Femur (tissue), 1 donor: ENCODE results near the gene RAP1GAP2.
A peak's percentile ranks its signal among the peaks of the same experiment; 100 is the strongest.
"Not testable (repeated sequence)": the region's sequence is repeated elsewhere in the genome, so short reads cannot be mapped to it uniquely, and the experiment has no call there.

ENCODE experiments used
- DNase-seq: peaks from one replicate; pipeline ENCODE4 v3.0.0-alpha.2; 2017

The RAP1GAP2 gene

DNA sequence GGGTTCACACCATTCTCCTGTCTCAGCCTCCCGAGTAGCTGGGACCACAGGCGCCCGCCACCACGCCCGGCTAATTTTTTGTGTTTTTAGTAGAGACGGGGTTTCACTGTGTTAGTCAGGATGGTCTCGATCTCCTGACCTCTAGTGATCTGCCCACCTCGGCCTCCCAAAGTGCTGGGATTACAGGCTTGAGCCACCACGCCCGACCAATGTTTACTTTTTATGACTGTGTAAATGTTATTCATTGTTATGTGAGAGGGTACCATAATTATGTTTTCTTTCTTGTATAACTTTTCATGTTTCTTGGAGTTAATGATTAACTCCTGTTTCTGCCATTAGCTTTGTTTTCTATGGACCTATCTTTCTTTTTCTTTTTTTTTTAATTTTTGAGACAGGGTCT lies 94.5 kb downstream of the RAP1GAP2 start:
- not testable (repeated sequence) for DNase-seq

- no peak for DNase-seq
These were observed 96.2 kb downstream of the RAP1GAP2 start for GRCh38 chr17:2892305-2892971.

DNA sequence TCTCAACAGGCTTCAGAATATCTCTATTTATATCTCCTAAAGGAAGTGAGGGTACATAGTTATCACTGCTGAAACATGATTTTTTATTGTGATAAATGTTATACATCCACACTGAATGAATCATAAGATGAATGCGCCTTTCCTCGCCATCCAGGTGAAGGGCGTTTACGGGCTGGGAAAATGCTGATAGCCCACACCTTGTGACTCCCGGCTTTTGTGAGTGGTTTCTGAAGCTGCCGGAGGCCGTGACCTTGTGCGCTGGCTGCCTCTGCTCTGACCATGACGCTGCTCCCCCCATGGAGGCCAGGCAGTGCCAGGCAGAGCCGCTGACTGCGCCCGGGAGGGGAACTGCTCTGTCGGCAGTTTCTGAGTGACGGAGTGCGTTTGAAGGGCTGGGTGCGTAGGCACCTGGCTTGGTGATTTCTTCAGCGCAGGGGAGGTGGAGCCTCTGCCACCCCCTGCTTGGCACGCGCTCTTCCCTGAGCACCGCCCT lies 97.2 kb downstream of the RAP1GAP2 start:
- no peak for DNase-seq

GRCh38 chr17:2894782-2895181 lies 98.5 kb downstream of the RAP1GAP2 start:
- DNase-seq: no peak

GRCh38 chr17:2897605-2898004 lies 101.4 kb downstream of the RAP1GAP2 start:
- no peak for DNase-seq

DNA sequence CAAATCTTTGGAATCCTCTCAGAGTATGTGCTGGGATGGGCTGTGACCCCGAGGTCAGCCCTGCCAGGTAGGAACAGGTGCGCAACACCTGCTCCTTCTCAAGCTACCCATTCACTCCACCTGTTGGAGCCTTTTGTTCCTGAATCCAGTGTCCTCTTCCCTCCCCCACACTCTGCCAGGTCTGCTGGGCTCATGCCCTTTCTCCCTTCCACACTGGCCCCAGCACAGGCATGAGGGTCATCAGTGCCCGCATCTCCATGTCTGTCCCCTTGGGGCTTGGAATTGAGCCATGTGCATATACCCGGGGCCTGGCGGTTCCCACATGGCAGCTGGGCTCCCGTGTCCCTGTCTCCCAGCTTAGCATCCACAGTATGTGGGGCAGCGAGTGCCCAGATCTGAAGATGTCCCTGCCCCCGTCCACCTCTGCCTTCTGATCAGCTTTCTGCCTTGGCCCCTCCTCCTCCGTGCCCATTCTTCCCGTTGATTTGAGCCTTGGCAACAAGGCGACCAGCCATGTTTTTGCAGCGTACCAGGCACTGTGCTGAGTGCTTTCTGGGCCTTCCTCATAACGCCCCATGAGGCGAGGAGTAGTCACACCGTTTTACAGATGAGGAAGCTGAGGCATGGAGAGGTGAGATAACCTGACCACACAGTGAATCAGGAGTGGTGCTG lies 102.2 kb downstream of the RAP1GAP2 start:
- DNase-seq: no peak

DNA sequence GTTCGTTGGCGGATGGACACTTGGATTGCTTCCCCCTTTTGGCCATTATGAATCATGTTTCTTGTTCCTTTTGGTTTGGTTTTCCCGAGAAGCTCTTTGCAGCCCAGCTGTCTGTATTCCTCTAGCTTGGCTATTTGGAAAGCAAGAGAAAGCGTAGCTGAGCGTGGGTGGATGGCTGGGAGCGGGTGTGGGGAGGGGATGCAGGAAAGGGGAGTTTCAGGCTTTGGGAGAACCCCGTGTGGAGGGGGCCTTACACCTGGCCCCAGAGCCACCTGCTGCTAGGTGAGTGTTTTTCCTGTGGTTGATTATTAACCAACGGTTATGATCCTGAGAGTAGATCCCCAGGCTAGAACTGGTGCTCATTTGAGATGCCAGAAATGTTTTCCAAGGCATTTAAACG lies 103.7 kb downstream of the RAP1GAP2 start:
- no peak for DNase-seq

DNA sequence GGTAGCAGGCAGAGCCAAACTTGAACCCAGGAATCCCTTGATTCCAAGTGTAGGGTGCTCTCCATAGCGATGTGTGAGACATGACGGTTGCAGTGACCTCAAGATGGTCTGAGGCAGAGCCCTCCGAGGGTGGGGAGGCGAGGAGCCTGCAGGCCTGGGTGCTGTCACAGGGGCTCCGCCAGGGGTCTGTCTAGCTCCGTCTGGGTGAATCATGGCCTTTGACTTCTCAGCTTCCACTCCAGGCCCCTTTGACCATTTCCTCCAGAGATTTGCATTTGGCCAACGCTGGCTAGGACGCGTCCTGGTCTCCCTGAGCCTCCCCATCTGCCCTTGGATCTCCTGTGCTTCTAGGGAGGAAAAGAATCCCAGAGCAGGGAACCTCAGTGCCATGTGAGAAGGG lies 104.6 kb downstream of the RAP1GAP2 start:
- no peak for DNase-seq

DNA sequence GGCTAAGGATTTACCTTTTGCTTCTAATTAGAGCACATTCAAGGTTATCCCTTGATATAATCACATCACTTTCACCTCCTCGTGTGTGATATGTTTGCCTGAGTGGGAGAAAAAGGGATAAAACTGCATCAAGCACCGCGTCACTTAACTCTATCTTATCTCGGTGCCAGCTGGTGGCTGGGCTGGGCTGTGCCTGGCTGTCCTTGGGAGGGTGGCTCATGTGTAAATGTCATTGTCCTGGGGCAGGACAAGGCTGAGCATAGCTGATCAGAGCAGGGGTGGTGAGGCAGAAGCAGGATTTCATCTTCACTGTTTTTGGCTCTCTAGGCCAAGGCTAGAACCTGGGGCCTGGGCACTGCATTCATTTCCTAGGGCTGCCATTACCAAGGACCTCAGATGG lies 105.3 kb downstream of the RAP1GAP2 start:
- no peak for DNase-seq

GRCh38 chr17:2902546-2902945 lies 106.3 kb downstream of the RAP1GAP2 start:
- DNase-seq: no peak

GRCh38 chr17:2903193-2903974 lies 107.1 kb downstream of the RAP1GAP2 start:
- DNase-seq: no peak

- peak; percentile 73 for DNase-seq
These were observed 107.9 kb downstream of the RAP1GAP2 start for GRCh38 chr17:2904135-2904534.

DNA sequence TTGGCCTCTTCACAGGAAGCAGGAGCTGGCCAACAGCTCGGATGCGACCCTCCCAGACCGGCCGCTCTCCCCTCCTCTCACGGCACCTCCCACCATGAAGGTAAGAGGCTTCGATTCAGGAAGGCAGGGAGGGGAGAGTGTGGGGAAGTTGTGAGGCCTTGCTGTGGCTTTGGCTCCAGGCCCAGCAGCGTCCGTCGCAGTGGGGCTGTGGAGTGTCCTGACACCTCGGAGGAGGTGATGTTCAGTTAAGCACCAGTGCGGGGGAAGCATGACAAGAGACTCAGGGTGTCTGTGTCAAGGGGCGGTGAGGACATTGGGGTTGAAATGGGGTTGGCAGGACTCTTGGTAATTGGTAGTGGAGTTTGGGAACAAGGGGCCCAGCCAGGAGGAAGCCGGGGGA lies 109.0 kb downstream of the RAP1GAP2 start:
- DNase-seq: no peak

DNA sequence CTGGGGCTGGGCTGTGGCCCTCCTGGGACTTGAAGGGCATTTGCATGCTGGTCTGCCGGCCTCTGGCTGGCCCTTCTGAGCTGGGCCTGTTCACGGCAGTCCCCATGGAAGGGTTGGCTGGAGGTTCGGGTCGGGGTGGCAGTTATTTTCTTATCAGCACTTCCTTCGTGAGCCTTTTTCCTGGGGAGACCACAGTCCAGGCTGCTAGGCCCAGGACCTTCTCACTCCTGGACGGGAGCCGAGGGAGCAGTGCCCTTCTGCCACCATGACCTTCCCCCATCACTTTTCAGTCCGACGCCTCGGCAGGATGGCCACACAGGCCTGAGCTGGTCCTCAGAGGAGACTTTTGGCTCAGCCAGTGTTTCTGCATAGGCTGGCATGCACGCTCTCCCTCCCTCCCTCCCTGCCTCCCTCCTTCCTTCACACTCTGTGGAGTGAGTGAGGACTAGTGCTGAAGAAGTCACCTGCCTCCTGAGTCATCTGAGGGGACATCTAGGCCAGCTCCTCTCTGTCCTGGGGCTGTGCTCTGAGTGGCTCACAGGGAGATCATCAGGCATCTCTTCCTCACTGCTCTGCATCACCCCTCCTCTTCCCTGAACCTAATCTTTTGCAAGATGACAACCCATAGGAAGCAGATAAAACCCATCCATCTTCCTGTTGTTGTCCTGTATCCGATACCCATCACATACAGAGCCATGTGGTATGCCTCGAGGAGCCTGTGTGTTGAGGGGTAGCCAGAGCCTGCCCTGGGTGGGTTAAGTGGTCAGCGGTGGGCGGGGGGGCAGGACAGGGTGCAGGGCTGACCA lies 109.7 kb downstream of the RAP1GAP2 start:
- no peak for DNase-seq

- DNase-seq: no peak
These were observed 110.7 kb downstream of the RAP1GAP2 start for GRCh38 chr17:2906901-2907300.

- DNase-seq: no peak
These were observed 113.1 kb downstream of the RAP1GAP2 start for GRCh38 chr17:2909175-2909845.

- DNase-seq: no peak
These were observed 113.6 kb downstream of the RAP1GAP2 start for GRCh38 chr17:2909846-2910234.

DNA sequence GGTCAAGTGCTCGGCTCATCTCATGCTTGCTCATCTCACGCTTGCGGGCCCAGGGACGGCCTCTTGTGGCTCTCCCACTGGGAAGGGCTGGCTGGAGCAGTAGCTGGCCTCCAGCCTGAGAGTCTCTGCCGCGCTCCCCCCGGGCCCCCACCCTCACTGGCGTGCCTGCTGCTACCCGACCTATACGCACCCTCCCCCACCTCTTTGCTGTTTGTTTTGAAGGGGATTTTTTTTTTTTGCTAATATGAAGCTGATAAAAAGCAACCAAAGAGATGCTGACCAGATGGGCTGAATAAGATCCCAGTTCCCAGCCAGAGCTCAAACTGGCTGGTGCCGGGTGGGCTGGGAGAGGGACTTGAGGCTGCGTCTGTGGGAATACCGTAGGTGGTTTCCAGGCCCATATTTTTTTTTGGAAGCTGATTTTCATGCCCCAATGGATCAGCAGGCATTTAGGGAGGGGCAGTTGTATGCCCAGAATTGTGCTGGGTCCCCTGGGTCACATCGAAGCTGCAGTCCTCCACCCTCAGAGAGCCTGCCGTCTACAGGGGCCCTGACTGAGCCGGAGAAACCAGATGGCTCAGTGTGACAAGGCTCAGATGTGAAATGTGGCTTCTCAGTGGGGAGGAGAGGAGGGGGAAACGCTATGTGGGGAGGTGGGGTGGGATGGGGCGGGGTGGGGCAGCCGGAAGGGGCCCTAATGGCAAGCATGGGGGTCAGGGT lies 115.0 kb downstream of the RAP1GAP2 start:
- DNase-seq: no peak

- DNase-seq: no peak
These were observed 115.5 kb downstream of the RAP1GAP2 start for GRCh38 chr17:2911755-2912111.

GRCh38 chr17:2912754-2913153 lies 116.5 kb downstream of the RAP1GAP2 start:
- no peak for DNase-seq

DNA sequence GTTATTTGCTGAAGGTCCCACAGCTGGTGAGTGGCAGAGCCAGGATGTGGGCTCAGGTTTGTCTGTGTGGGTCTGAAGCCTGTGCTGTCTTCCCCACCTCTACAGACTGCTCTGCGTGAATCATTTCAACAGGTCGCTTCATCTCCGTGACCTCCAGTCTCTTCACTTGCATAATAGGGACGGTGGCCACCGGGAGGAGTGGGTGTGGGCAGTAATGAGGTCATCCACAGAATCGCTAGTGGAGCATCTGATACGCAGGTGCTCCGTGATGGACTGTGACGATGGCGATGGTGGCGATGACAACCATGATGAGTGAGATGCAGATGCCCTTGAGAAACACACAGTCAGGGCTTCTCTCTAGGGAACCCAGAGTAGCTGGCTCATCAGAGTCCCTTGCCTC lies 120.2 kb downstream of the RAP1GAP2 start:
- DNase-seq: no peak

DNA sequence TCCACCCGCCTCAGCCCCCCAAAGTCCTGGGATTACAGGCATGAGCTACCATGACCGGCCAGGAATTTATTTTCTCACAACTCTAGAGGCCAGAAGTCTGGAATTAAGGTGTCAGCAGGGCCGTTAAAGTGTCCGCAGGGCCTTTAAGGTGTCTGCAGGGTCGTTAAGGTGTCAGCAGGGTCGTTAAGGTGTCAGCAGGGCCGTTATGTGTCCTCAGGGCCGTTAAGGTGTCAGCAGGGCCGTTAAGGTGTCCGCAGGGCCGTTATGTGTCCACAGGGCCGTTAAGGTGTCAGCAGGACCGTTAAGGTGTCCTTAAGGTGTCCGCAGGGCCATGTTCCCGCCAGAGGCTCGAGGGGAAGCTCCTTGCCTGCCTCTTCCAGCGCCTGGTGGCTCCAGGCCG lies 125.2 kb downstream of the RAP1GAP2 start:
- no peak for DNase-seq
